K562 (cell line): Measurements from ENCODE around the gene ZBTB22. TPM values are rescaled to one million over a fixed set of nuclear protein-coding genes. Genes with fewer than 3 reads are reported as not detected.

Experiments
- CTCF ChIP-seq, 3 experiments: IDR thresholded peaks in 2 of 3; conservative IDR thresholded peaks in 1 of 3; 2 replicates each; pipeline ENCODE4 v1.5.1; 2011 to 2012; ENCODE audit warnings: low read length in 3 of 3, mild to moderate bottlenecking in 3 of 3, control low read depth in 2 of 3, improper control_type of control experiment in 1 of 3, inconsistent platforms in 1 of 3, low read depth in 1 of 3, mixed read lengths in 1 of 3, moderate library complexity in 1 of 3; ENCODE audit not compliant: insufficient read depth in 2 of 3
- KDM4B ChIP-seq, 2 experiments: fragments of 450-650 bp in 1 of 2; sonication (generic) in 1 of 2; IDR thresholded peaks; 2 replicates each; pipeline ENCODE4 v1.6.1; 2016 to 2017; ENCODE audit warnings: borderline replicate concordance in 2 of 2, antibody characterized with exemption in 1 of 2, low read depth in 1 of 2, mild to moderate bottlenecking in 1 of 2
- NEUROD1 ChIP-seq: fragments of 150-350 bp; IDR thresholded peaks from 2 replicates; pipeline ENCODE4 v1.6.1; 2014; ENCODE audit warnings: borderline replicate concordance, low read length, low read depth; ENCODE audit not compliant: partially characterized antibody
- PHF21A ChIP-seq: fragments of 450-650 bp; IDR thresholded peaks from 2 replicates; pipeline ENCODE4 v1.6.1; 2017; ENCODE audit warnings: low read depth, borderline replicate concordance
- SREBF1 ChIP-seq: fragments of 150-350 bp; IDR thresholded peaks from 2 replicates; pipeline ENCODE4 v1.6.1; 2014; ENCODE audit warnings: antibody characterized with exemption, low read depth, low read length, borderline replicate concordance
- TBL1XR1 ChIP-seq, 2 experiments: IDR thresholded peaks; 2 replicates each; pipeline ENCODE4 v1.6.1; 2012; ENCODE audit warnings: improper control_type of control experiment in 2 of 2, low read length in 2 of 2, mild to moderate bottlenecking in 1 of 2
- TRIM25 ChIP-seq: fragments of 450-650 bp; IDR thresholded peaks from 2 replicates; pipeline ENCODE4 v1.7.0; 2016; ENCODE audit warnings: borderline replicate concordance
- polyA plus RNA-seq, 8 experiments: library from polyadenylated mRNA; depleted of rRNA in 4 of 8; stranded (reverse) in 5 of 8; unstranded in 3 of 8; fragments of >200 nt; fragmentation: Nextera tagmentation in 2 of 8; fragmentation: Illumina TruSeq in 1 of 8; extraction: Ambion mirVana in 2 of 8; extraction: Trizol in 1 of 8; gene quantifications; 2 replicates each; pipeline versions ENCODE4 v1.2.1 to v1.2.3, GENCODE V29; 2011 to 2014; ENCODE audit warnings: inconsistent platforms in 1 of 8, missing spikeins in 1 of 8
- total RNA-seq, 7 experiments: library from RNA; depleted of rRNA in 6 of 7; stranded (reverse); fragments of >200 nt in 6 of 7; fragmentation: Illumina TruSeq in 2 of 7; extraction: Trizol in 2 of 7; gene quantifications; 2 replicates each; pipeline versions ENCODE4 v1.2.1 to v1.2.3, GENCODE V29; 2011 to 2021; ENCODE audit warnings: low replicate concordance in 1 of 7
- TF ChIP-seq, protein P1 (sequence below): sonication (generic); formaldehyde crosslinking; IDR thresholded peaks from 2 replicates; pipeline ENCODE4 v1.9.0; 2022; ENCODE audit warnings: mild to moderate bottlenecking, missing genetic modification reagents
- TF ChIP-seq, protein P2 (sequence below): fragments of 150-350 bp; conservative IDR thresholded peaks from 2 replicates; pipeline ENCODE4 v1.6.1; 2014; ENCODE audit warnings: low read length
- TF ChIP-seq, protein P3 (sequence below): fragments of 250-450 bp; sonication (Bioruptor Pico); IDR thresholded peaks from 2 replicates; pipeline ENCODE4 v1.8.0; 2022; ENCODE audit warnings: moderate library complexity, mild to moderate bottlenecking, inconsistent platforms

ZBTB22 gene
- total and polyA plus RNA-seq, 9 of the 15 experiments (the other 6 are each of a cell fraction or from before 2014, with no cell fraction given), result 0.21 to 11.9 (median 7.1) TPM

GRCh38 chr6:33276864-33277662, 40.5 kb downstream of the ZBTB22 start, which contains the start of gene B3GALT4 (continued):
- no peak for TF ChIP-seq TRIM25
- TF ChIP-seq TBL1XR1 (IDR thresholded peaks at IDR 0.05; ENCODE audit: low read length in 2 of 2), result peak; percentile 73 to 79; a peak in 3 of 4 replicates
- 0 out of 2 replicates have a peak, but pooled peaks have one; percentile 36 for TF ChIP-seq SREBF1
- TF ChIP-seq CTCF (IDR thresholded peaks at IDR 0.05 in 2 of 3, conservative IDR thresholded peaks at IDR 0.05 in 1 of 3; ENCODE audit: insufficient read depth in 2 of 3, low read depth in 1 of 3, low read length in 3 of 3), result peak; percentile 77 to 92 (median 85)
- no peak for TF ChIP-seq PHF21A
- TF ChIP-seq, protein P1, sequence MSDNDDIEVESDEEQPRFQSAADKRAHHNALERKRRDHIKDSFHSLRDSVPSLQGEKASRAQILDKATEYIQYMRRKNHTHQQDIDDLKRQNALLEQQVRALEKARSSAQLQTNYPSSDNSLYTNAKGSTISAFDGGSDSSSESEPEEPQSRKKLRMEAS, result peak; percentile 90
- TF ChIP-seq KDM4B (IDR thresholded peaks at IDR 0.05; ENCODE audit: borderline replicate concordance in 2 of 2, low read depth in 1 of 2), result no peak; a peak in 1 of 4 replicates
- TF ChIP-seq NEUROD1, result no peak
- TF ChIP-seq, protein P2, sequence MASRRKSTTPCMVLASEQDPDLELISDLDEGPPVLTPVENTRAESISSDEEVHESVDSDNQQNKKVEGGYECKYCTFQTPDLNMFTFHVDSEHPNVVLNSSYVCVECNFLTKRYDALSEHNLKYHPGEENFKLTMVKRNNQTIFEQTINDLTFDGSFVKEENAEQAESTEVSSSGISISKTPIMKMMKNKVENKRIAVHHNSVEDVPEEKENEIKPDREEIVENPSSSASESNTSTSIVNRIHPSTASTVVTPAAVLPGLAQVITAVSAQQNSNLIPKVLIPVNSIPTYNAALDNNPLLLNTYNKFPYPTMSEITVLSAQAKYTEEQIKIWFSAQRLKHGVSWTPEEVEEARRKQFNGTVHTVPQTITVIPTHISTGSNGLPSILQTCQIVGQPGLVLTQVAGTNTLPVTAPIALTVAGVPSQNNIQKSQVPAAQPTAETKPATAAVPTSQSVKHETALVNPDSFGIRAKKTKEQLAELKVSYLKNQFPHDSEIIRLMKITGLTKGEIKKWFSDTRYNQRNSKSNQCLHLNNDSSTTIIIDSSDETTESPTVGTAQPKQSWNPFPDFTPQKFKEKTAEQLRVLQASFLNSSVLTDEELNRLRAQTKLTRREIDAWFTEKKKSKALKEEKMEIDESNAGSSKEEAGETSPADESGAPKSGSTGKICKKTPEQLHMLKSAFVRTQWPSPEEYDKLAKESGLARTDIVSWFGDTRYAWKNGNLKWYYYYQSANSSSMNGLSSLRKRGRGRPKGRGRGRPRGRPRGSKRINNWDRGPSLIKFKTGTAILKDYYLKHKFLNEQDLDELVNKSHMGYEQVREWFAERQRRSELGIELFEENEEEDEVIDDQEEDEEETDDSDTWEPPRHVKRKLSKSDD, result no peak
- TF ChIP-seq, protein P3, sequence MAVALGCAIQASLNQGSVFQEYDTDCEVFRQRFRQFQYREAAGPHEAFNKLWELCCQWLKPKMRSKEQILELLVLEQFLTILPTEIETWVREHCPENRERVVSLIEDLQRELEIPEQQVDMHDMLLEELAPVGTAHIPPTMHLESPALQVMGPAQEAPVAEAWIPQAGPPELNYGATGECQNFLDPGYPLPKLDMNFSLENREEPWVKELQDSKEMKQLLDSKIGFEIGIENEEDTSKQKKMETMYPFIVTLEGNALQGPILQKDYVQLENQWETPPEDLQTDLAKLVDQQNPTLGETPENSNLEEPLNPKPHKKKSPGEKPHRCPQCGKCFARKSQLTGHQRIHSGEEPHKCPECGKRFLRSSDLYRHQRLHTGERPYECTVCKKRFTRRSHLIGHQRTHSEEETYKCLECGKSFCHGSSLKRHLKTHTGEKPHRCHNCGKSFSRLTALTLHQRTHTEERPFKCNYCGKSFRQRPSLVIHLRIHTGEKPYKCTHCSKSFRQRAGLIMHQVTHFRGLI (CRISPR knock-in tag), result no peak
